HepG2 (cell line): Measurements from ENCODE around the gene GRHPR. TPM values are rescaled to one million over a fixed set of nuclear protein-coding genes. Genes with fewer than 3 reads are reported as not detected.

Experiments used
- FOXP4 ChIP-seq: sonication (generic); formaldehyde crosslinking; IDR thresholded peaks from 2 replicates; pipeline ENCODE4 v1.4.0; 2020; ENCODE audit warnings: missing genetic modification reagents
- GMEB1 ChIP-seq: sonication (generic); formaldehyde crosslinking; IDR thresholded peaks from 2 replicates; pipeline ENCODE4 v1.5.1; 2020; ENCODE audit warnings: missing genetic modification reagents, mild to moderate bottlenecking, borderline replicate concordance
- GMEB2 ChIP-seq: IDR thresholded peaks from 2 replicates; pipeline ENCODE4 v1.6.1; 2016; ENCODE audit warnings: missing biosample characterization, missing genetic modification reagents, low read depth
- HCFC1 ChIP-seq: fragments of 150-350 bp; IDR thresholded peaks from 2 replicates; pipeline ENCODE4 v1.6.1; 2014; ENCODE audit warnings: low read depth, low read length
- JUN ChIP-seq: sonication (generic); formaldehyde crosslinking; IDR thresholded peaks from 2 replicates; pipeline ENCODE4 v1.4.0; 2020; ENCODE audit warnings: mild to moderate bottlenecking, missing genetic modification reagents
- MAF1 ChIP-seq: sonication (generic); formaldehyde crosslinking; IDR thresholded peaks from 2 replicates; pipeline ENCODE4 v1.5.0; 2020; ENCODE audit warnings: missing genetic modification reagents, borderline replicate concordance
- PAWR ChIP-seq: sonication (generic); formaldehyde crosslinking; IDR thresholded peaks from 2 replicates; pipeline ENCODE4 v1.4.0; 2020; ENCODE audit warnings: missing genetic modification reagents, mild to moderate bottlenecking, borderline replicate concordance
- PAX8 ChIP-seq: sonication (generic); formaldehyde crosslinking; IDR thresholded peaks from 2 replicates; pipeline ENCODE4 v1.8.0; 2022; ENCODE audit warnings: mild to moderate bottlenecking, missing genetic modification reagents, borderline replicate concordance
- PCBP2 ChIP-seq: fragments of 200-400 bp; formaldehyde crosslinking; optimal IDR thresholded peaks from 2 replicates; pipeline ENCODE3; 2018; ENCODE audit warnings: low read length, low read depth; ENCODE audit not compliant: poor library complexity, severe bottlenecking
- PRMT3 ChIP-seq: sonication (generic); formaldehyde crosslinking; IDR thresholded peaks from 2 replicates; pipeline ENCODE4 v1.8.1; 2022; ENCODE audit warnings: low read depth, mild to moderate bottlenecking, moderate library complexity, missing genetic modification reagents, borderline replicate concordance
- SIX4 ChIP-seq: sonication (generic); formaldehyde crosslinking; IDR thresholded peaks from 2 replicates; pipeline ENCODE4 v1.4.0; 2020; ENCODE audit warnings: missing genetic modification reagents
- TIGD3 ChIP-seq: sonication (generic); formaldehyde crosslinking; IDR thresholded peaks from 2 replicates; pipeline ENCODE4 v1.5.1; 2020; ENCODE audit warnings: mild to moderate bottlenecking, missing genetic modification reagents, borderline replicate concordance
- YY1 ChIP-seq: IDR thresholded peaks from 2 replicates; pipeline ENCODE4 v1.6.1; 2011; ENCODE audit warnings: low read length, low read depth, moderate library complexity, mild to moderate bottlenecking; ENCODE audit not compliant: insufficient read depth, insufficient replicate concordance
- ZFP90 ChIP-seq: sonication (generic); formaldehyde crosslinking; IDR thresholded peaks from 2 replicates; pipeline ENCODE4 v1.8.0; 2022; ENCODE audit warnings: missing genetic modification reagents, mild to moderate bottlenecking, inconsistent platforms, borderline replicate concordance
- ZNF10 ChIP-seq: sonication (generic); formaldehyde crosslinking; IDR thresholded peaks from 2 replicates; pipeline ENCODE4 v1.4.0; 2020; ENCODE audit warnings: mild to moderate bottlenecking, low read depth, missing genetic modification reagents, borderline replicate concordance
- ZNF556 ChIP-seq: sonication (generic); formaldehyde crosslinking; IDR thresholded peaks from 2 replicates; pipeline ENCODE4 v1.4.0; 2020; ENCODE audit warnings: mild to moderate bottlenecking, missing genetic modification reagents, borderline replicate concordance
- ZNF589 ChIP-seq: sonication (generic); formaldehyde crosslinking; conservative IDR thresholded peaks from 2 replicates; pipeline ENCODE4 v1.8.0; 2022; ENCODE audit warnings: mild to moderate bottlenecking, moderate library complexity, missing genetic modification reagents
- ZNF615 ChIP-seq: sonication (generic); formaldehyde crosslinking; IDR thresholded peaks from 2 replicates; pipeline ENCODE4 v1.5.0; 2020; ENCODE audit warnings: mild to moderate bottlenecking, missing genetic modification reagents, borderline replicate concordance
- ZSCAN9 ChIP-seq: IDR thresholded peaks from 2 replicates; pipeline ENCODE4 v1.6.1; 2016; ENCODE audit warnings: borderline replicate concordance
- polyA plus RNA-seq, 8 experiments: library from polyadenylated mRNA; depleted of rRNA in 3 of 8; stranded (reverse) in 7 of 8; unstranded in 1 of 8; fragments of >200 nt; fragmentation: Illumina TruSeq in 4 of 8; extraction: Trizol in 4 of 8; gene quantifications; 2 replicates each; pipeline versions ENCODE4 v1.2.1 to v1.2.3, GENCODE V29; 2011 to 2016; ENCODE audit warnings: low read depth in 4 of 8, missing spikeins in 1 of 8, mixed read lengths in 1 of 8; ENCODE audit not compliant: insufficient read depth in 1 of 8
- total RNA-seq, 5 experiments: library from RNA; depleted of rRNA; stranded (reverse); fragments of >200 nt; fragmentation: Illumina TruSeq; extraction: Trizol; gene quantifications; 2 replicates each; pipeline ENCODE4 v1.2.3, GENCODE V29; 2016; ENCODE audit warnings: low read depth in 1 of 5
- TF ChIP-seq, protein P1 (sequence below): IDR thresholded peaks from 2 replicates; pipeline ENCODE4 v1.6.1; 2016

The GRHPR gene
- total and polyA plus RNA-seq, 2 of the 13 experiments (the other 11 are each of a cell fraction or from before 2014, with no cell fraction given) = 113 to 115 TPM

GRCh38 chr9:37415011-37415719 lies 7.3 kb upstream of the GRHPR start (continued):
- TF ChIP-seq ZNF615 = no peak
- TF ChIP-seq ZNF589 (CRISPR knock-in tag) = no peak
- no peak for TF ChIP-seq ZFP90
- TF ChIP-seq YY1 = no peak
- no peak for TF ChIP-seq TIGD3 (CRISPR knock-in tag)
- no peak for TF ChIP-seq ZNF10 (CRISPR knock-in tag)
- TF ChIP-seq GMEB1 = 0 out of 2 replicates have a peak, but pooled peaks have one; percentile 25
- peak; percentile 41; the same call in 1 of the 2 replicates for TF ChIP-seq ZSCAN9 (CRISPR knock-in tag)
- peak; percentile 45; the same call in 1 of the 2 replicates for TF ChIP-seq FOXP4
- no peak for TF ChIP-seq PRMT3
- TF ChIP-seq PAX8 (CRISPR knock-in tag) = no peak
- no peak for TF ChIP-seq ZNF556 (CRISPR knock-in tag)
- TF ChIP-seq MAF1 (CRISPR knock-in tag) = no peak
- no peak for TF ChIP-seq JUN
- TF ChIP-seq PAWR = no peak
- no peak for TF ChIP-seq SIX4
- TF ChIP-seq, protein P1, sequence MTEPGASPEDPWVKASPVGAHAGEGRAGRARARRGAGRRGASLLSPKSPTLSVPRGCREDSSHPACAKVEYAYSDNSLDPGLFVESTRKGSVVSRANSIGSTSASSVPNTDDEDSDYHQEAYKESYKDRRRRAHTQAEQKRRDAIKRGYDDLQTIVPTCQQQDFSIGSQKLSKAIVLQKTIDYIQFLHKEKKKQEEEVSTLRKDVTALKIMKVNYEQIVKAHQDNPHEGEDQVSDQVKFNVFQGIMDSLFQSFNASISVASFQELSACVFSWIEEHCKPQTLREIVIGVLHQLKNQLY = no peak
- TF ChIP-seq GMEB2 (CRISPR knock-in tag) = no peak
- TF ChIP-seq HCFC1 = no peak
- TF ChIP-seq PCBP2 = no peak
